ACC112 (cell line): ENCODE data around the gene TRRAP.

ENCODE experiments used
- H2AFZ ChIP-seq: fragments of 200-600 bp; sonication (generic); one replicate; pipeline ENCODE4 v1.6.0; 2017; ENCODE audit warnings: antibody characterized with exemption, low read length; ENCODE audit not compliant: unreplicated experiment
- H3K27ac ChIP-seq: fragments of 200-600 bp; sonication (generic); 2 replicates; pipeline ENCODE4 v1.5.1; 2014; ENCODE audit warnings: low read depth, mild to moderate bottlenecking, antibody characterized with exemption, low read length, moderate library complexity
- H3K27me3 ChIP-seq: fragments of 200-600 bp; sonication (generic); 2 replicates; pipeline ENCODE4 v1.6.1; 2014; ENCODE audit warnings: mild to moderate bottlenecking, antibody characterized with exemption, low read length, moderate library complexity, mixed read lengths; ENCODE audit not compliant: insufficient read depth
- H3K36me3 ChIP-seq: fragments of 200-600 bp; sonication (generic); 2 replicates; pipeline ENCODE4 v1.6.1; 2016; ENCODE audit warnings: mild to moderate bottlenecking, antibody characterized with exemption, low read length, moderate library complexity, mixed read lengths; ENCODE audit not compliant: insufficient read depth
- H3K4me1 ChIP-seq: fragments of 200-600 bp; sonication (generic); one replicate; pipeline ENCODE4 v1.6.1; 2016; ENCODE audit warnings: low read length, mixed read lengths; ENCODE audit not compliant: insufficient read depth, unreplicated experiment, control insufficient read depth
- H3K4me3 ChIP-seq: fragments of 200-600 bp; sonication (generic); 2 replicates; pipeline ENCODE4 v1.5.1; 2014; ENCODE audit warnings: mild to moderate bottlenecking, low read depth, low read length
- H3K79me2 ChIP-seq: fragments of 200-600 bp; sonication (generic); one replicate; pipeline ENCODE4 v1.6.0; 2016; ENCODE audit warnings: low read length; ENCODE audit not compliant: control insufficient read depth, unreplicated experiment, insufficient read depth

The TRRAP gene

DNA sequence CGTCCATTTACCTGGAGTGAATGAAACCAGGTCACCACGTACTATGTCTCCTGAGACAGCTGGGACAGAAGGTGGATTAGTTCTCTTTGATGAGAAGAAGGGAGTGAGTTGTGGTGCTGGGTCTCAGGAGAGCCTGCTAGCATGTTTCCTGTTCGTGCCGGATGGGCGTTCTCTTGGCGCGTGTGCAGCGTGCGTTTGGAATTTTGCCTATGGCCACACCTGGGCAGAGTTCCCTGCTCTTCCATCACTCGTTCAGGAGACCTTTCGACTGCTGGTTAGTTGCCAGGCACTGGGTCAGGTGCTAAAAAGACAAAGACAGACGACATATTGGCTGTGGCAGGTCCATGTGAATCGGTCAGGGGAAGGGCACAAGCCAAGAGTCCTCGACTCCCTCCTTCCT, 90.3 kb downstream of the TRRAP start:
- Histone ChIP-seq H3K36me3 (peaks cover 26% of the 10 kb centered on the region), H2AFZ (no peak overlapping the region), H3K27me3 (no peaks in the 10 kb centered on the region), H3K27ac (no peak overlapping the region), H3K79me2 (no peaks in the 10 kb centered on the region), H3K4me3 (no peak overlapping the region), H3K4me1 (no peaks in the 10 kb centered on the region)

DNA sequence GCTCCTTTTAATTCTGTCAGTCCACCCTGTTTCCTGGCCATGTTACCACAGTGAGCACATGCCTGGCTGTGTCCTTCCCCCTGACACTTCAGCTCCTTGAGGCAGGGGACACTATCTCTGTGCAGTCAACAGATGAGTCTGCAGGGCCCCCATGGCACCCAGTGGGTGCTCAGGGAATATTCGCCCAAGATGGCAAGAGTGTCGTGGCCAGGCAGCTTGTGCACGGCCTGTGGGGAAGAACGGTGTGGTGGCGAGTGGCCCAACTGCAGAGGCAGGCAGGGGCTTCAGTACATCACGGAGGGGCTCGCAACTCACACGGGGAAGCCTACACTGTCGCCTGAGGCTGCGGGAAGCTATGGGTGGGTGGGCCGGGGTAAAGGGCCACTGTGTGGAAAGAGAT, 91.1 kb downstream of the TRRAP start:
- no peak overlapping the region for H3K4me3 ChIP-seq
- peaks cover 26% of the 10 kb centered on the region for H3K36me3 ChIP-seq
- H3K27me3 ChIP-seq: no peaks in the 10 kb centered on the region
- H3K4me1 ChIP-seq: no peaks in the 10 kb centered on the region
- H2AFZ ChIP-seq: no peak overlapping the region
- no peak overlapping the region for H3K27ac ChIP-seq
- H3K79me2 ChIP-seq: no peaks in the 10 kb centered on the region

DNA sequence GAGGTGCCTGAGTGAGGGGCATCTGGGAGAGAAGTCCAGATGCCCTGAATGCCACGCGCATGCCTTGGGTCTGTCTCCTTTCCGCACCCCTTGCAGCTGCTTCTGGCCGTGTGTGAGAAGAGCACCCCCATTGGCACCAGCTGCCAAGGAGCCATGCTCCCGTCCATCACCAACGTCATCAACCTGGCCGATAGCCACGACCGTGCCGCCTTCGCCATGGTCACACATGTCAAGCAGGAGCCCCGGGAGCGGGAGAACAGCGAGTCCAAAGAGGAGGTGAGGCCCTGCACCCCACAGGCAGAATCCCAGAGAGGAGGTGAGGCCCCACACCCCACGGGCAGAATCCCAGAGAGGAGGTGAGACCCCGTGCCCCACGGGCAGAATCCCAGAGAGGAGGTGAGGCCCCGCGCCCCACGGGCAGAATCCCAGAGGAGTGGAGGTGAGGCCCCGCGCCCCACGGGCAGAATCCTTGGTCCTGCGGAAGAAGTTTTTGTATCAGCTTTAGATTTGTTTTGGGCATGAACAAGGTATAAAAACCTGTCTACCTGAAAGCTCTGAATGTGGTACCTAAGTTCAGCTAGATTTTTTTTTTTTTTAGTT, 91.8 kb downstream of the TRRAP start:
- Histone ChIP-seq H2AFZ (no peak overlapping the region), H3K27me3 (no peaks in the 10 kb centered on the region), H3K36me3 (peaks cover 23% of the 10 kb centered on the region), H3K27ac (no peak overlapping the region), H3K4me1 (no peaks in the 10 kb centered on the region), H3K4me3 (no peak overlapping the region), H3K79me2 (no peaks in the 10 kb centered on the region)

DNA sequence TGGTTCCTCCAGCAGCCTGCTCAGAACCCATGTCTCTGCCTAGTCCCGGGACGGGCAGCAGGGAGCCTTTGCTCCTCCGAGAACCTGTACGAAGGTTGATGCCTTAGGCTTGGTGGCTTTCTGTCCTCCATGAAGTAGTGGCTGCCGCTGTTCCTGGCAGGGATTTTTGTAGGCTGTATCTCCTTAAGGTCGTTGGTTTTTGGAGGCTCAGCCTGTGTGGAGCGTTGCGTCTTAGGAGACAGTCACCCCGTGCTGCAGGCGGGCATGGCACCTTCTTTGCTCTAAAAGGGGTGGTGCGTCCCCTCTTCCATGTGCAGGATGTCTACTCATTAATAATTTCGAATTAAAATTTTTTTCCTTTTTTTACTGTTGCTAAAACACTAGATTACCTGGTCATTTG, 92.5 kb downstream of the TRRAP start:
- no peaks in the 10 kb centered on the region for H3K27me3 ChIP-seq
- no peak overlapping the region for H3K4me3 ChIP-seq
- H3K79me2 ChIP-seq: no peaks in the 10 kb centered on the region
- peaks cover 25% of the 10 kb centered on the region for H3K36me3 ChIP-seq
- H3K27ac ChIP-seq: no peak overlapping the region
- H3K4me1 ChIP-seq: no peaks in the 10 kb centered on the region
- H2AFZ ChIP-seq: no peak overlapping the region

DNA sequence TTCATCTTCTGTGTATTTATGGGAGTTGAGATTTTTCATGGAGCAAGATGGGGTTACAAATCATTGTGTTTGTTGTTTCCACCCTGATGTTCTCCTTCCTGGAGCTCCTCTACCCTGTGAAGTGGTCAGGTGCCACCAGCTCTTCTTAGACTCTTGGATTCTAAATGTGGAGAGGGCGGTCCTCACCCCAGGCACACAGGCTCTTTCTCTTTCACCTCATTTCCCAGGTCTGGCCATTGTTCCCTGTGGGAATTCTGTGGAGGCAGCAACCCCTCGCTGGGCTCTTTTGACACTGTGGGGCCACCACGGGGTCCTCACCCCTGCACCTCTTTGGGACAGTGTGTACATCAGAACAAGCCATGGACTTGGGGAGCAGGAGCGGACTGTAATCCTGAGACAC, 95.9 kb downstream of the TRRAP start:
- H2AFZ ChIP-seq: no peak overlapping the region
- no peak overlapping the region for H3K4me3 ChIP-seq
- no peaks in the 10 kb centered on the region for H3K27me3 ChIP-seq
- no peaks in the 10 kb centered on the region for H3K4me1 ChIP-seq
- H3K79me2 ChIP-seq: no peaks in the 10 kb centered on the region
- H3K27ac ChIP-seq: no peak overlapping the region
- peaks cover 28% of the 10 kb centered on the region; the same call in 1 of the 2 replicates for H3K36me3 ChIP-seq

DNA sequence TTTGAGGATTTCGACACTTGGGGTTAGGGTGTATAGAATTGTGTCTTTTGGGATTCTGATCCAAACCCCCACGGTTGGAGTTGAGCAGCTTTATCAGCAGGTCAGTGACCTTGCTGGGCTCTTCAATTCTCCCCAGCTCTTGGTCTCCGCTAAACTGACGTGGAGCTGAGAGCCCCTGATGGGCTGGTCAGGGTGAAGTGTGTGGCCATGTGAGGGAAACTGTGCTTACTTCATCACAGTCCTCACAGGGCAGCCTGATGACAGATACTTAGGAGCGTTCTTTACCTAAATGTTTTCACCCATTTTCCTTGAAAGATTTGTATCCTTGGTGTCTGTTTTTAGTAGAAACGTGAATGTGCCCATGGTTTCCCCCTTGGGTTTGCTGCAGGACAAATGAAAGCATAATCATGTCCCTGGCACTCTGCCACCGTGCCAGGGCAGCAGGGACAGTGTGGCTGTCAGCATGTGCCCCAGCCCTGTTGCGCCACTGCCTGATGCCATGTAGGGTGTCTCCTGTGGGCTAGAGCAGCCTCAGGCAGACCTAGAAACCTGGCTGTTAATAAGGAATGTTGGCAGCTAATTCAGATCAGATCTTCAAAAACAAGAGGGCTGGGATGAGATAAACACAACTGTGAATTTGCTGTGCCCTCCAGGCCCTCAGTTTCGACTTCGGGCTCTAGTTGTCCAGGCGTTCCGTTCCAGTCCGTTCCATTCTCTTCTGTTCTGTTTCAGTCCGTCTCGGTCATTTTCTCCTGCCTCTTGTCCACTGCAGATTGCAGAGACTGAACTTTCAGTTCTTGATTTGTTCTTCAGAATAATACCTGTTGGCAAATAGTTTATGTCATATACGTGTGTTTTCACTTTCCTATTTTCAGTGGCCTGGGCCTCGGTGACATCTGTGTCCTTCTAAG, 96.8 kb downstream of the TRRAP start:
- Histone ChIP-seq H3K27me3 (no peaks in the 10 kb centered on the region), H3K4me1 (no peaks in the 10 kb centered on the region), H3K4me3 (no peak overlapping the region), H3K36me3 (peaks cover 31% of the 10 kb centered on the region; the same call in 1 of the 2 replicates), H3K79me2 (no peaks in the 10 kb centered on the region), H3K27ac (no peak overlapping the region), H2AFZ (no peak overlapping the region)

DNA sequence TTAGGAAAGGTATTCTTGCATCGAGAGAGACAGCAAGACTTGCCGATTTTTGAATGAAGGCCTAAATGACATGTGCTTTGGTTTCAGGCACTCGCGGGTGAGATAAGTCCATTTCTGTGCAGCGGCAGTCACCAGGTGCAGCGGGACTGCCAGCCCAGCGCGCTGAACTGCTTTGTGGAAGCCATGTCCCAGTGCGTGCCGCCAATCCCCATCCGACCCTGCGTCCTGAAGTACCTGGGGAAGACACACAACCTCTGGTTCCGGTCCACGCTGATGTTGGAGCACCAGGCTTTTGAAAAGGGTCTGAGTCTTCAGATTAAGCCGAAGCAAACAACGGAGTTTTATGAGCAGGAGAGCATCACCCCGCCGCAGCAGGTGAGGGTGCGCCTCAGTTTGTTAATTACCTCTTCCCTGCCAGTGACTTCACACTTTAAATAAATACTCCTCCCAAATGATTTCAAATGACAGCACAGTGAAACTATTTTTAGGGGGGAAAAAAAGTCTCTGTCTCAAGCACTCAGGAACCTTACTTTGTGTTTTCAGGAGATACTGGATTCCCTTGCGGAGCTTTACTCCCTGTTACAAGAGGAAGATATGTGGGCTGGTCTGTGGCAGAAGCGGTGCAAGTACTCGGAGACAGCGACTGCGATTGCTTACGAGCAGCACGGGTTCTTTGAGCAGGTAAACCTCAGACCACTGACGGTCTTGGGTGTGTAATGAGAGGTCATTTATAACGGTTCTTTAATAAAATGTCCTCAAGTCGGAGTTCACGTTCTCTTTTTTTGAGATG, 98.3 kb downstream of the TRRAP start:
- no peak overlapping the region for H3K27ac ChIP-seq
- no peak overlapping the region for H3K4me3 ChIP-seq
- no peaks in the 10 kb centered on the region for H3K4me1 ChIP-seq
- H3K36me3 ChIP-seq: peaks cover 37% of the 10 kb centered on the region; the same call in 1 of the 2 replicates
- no peak overlapping the region for H2AFZ ChIP-seq
- no peaks in the 10 kb centered on the region for H3K79me2 ChIP-seq
- no peaks in the 10 kb centered on the region for H3K27me3 ChIP-seq

DNA sequence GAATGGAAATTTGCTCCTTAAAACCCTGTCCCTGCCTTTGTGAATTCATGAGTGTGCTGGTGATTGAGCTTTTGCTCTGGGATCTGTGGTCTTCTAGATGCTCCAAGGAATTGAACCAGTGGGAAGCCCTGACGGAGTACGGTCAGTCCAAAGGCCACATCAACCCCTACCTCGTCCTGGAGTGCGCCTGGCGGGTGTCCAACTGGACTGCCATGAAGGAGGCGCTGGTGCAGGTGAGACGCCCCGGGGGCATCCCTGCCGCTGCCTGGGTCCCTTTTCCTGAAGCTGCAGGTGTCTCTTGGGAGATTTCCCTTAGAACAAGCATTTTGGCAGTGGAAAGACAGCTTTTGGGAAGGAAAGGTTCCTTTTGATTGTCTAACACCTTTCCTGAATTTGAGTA, 100.3 kb downstream of the TRRAP start:
- no peaks in the 10 kb centered on the region for H3K27me3 ChIP-seq
- no peak overlapping the region for H2AFZ ChIP-seq
- H3K4me3 ChIP-seq: no peak overlapping the region
- H3K79me2 ChIP-seq: no peaks in the 10 kb centered on the region
- H3K27ac ChIP-seq: no peak overlapping the region
- H3K4me1 ChIP-seq: no peaks in the 10 kb centered on the region
- H3K36me3 ChIP-seq: peaks cover 31% of the 10 kb centered on the region; the same call in 1 of the 2 replicates

DNA sequence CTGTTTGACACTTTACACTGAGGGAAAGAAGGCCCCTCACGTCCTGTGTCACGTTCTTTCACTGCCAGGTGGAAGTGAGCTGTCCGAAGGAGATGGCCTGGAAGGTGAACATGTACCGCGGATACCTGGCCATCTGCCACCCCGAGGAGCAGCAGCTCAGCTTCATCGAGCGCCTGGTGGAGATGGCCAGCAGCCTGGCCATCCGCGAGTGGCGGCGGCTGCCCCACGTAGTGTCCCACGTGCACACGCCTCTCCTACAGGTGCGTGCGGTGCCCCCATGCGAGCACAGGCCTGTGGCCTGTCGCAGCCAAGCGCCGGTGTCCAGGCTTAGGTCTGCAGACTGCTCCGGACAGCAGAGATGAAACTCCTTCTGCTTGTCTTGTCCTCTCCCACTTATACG, 103.4 kb downstream of the TRRAP start:
- Histone ChIP-seq H3K27ac (no peak overlapping the region), H3K4me1 (no peaks in the 10 kb centered on the region), H3K4me3 (no peak overlapping the region), H3K27me3 (no peaks in the 10 kb centered on the region), H3K36me3 (peaks cover 54% of the 10 kb centered on the region), H3K79me2 (no peaks in the 10 kb centered on the region), H2AFZ (no peak overlapping the region)

DNA sequence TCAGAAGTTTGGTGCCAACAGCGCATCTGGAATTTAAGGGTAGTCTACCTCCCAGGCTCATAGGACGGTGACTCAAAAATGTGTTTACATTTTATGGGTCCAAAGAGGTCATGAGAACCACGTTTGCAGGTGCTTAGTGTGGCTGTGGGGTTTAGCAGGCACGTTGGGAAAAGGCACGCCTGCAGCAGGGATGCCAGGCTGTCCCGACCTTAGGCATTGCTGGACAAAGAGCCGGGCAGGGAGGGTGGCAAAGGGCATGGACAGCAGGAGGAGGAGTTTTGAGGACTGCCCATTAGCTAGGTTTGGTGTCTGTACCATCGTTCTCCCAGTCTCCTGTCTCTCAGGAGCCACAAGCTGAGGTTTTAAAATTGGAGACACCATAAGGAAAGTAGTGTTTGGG, 104.4 kb downstream of the TRRAP start:
- peaks cover 54% of the 10 kb centered on the region for H3K36me3 ChIP-seq
- no peaks in the 10 kb centered on the region for H3K27me3 ChIP-seq
- H2AFZ ChIP-seq: no peak overlapping the region
- no peaks in the 10 kb centered on the region for H3K79me2 ChIP-seq
- H3K27ac ChIP-seq: no peak overlapping the region
- no peak overlapping the region for H3K4me3 ChIP-seq
- H3K4me1 ChIP-seq: no peaks in the 10 kb centered on the region
